ENCODE measurements around the gene STUB1.

Gene STUB1

GRCh38 chr16:670485-671352 lies 9.5 kb upstream of the STUB1 start:
- H3K36me3 ChIP-seq (ENCODE audit: insufficient read depth, low read length) = peaks cover 56% of the 10 kb centered on the region
- no peak for TF ChIP-seq EZH2 (IDR thresholded peaks at IDR 0.05; ENCODE audit: borderline replicate concordance, low read length)
- no peak for TF ChIP-seq CTCF (IDR thresholded peaks at IDR 0.05; ENCODE audit: low read length)
- no peak overlapping the region for H3K9ac ChIP-seq (ENCODE audit: low read length)

GRCh38 chr16:671353-672131 lies 8.7 kb upstream of the STUB1 start:
- no peak overlapping the region for H3K4me2 ChIP-seq (ENCODE audit: low read length)
- no peaks in the 10 kb centered on the region for H3F3A ChIP-seq (ENCODE audit: insufficient read depth, low read length)
- no peaks in the 10 kb centered on the region for H3K9me2 ChIP-seq (ENCODE audit: low read depth, low read length)
- H3K27ac ChIP-seq (ENCODE audit: low read depth, low read length, poor library complexity, severe bottlenecking) = no peak overlapping the region
- no peaks in the 10 kb centered on the region for H3K9me3 ChIP-seq (ENCODE audit: low read length)
- H3K79me2 ChIP-seq (ENCODE audit: insufficient read depth, low read length) = no peaks in the 10 kb centered on the region
- no peak overlapping the region for H3K9ac ChIP-seq (ENCODE audit: low read length)
- peaks cover 16% of the 10 kb centered on the region for H3K4me1 ChIP-seq (ENCODE audit: insufficient read depth, low read length, severe bottlenecking)
- no peak overlapping the region for H2AFZ ChIP-seq (ENCODE audit: low read length)
- TF ChIP-seq CTCF (IDR thresholded peaks at IDR 0.05; ENCODE audit: low read length) (no peak), EZH2 (IDR thresholded peaks at IDR 0.05; ENCODE audit: borderline replicate concordance, low read length) (no peak)
- H4K20me1 ChIP-seq (ENCODE audit: insufficient read depth, low read length) = no peaks in the 10 kb centered on the region
- H3K36me3 ChIP-seq (ENCODE audit: insufficient read depth, low read length) = peaks cover 51% of the 10 kb centered on the region
- H3K4me3 ChIP-seq (ENCODE audit: low read depth, low read length, poor library complexity, severe bottlenecking) = no peak overlapping the region
- H3K27me3 ChIP-seq (ENCODE audit: insufficient read depth, low read length) = no peaks in the 10 kb centered on the region

More at GRCh38 chr16:670485-671352, 9.5 kb upstream of the STUB1 start:
- Histone ChIP-seq H3K9me3 (ENCODE audit: low read length) (no peaks in the 10 kb centered on the region), H3K27me3 (ENCODE audit: insufficient read depth, low read length) (no peaks in the 10 kb centered on the region), H3K4me3 (ENCODE audit: low read depth, low read length, poor library complexity, severe bottlenecking) (no peak overlapping the region), H3K9me2 (ENCODE audit: low read depth, low read length) (no peaks in the 10 kb centered on the region), H3K4me1 (ENCODE audit: insufficient read depth, low read length, severe bottlenecking) (peaks cover 16% of the 10 kb centered on the region), H4K20me1 (ENCODE audit: insufficient read depth, low read length) (no peaks in the 10 kb centered on the region), H3F3A (ENCODE audit: insufficient read depth, low read length) (no peaks in the 10 kb centered on the region), H2AFZ (ENCODE audit: low read length) (no peak overlapping the region), H3K79me2 (ENCODE audit: insufficient read depth, low read length) (no peaks in the 10 kb centered on the region), H3K27ac (ENCODE audit: low read depth, low read length, poor library complexity, severe bottlenecking) (no peak overlapping the region), H3K4me2 (ENCODE audit: low read length) (no peak overlapping the region)

- Histone ChIP-seq H3K27me3 (ENCODE audit: insufficient read depth, low read length) (no peaks in the 10 kb centered on the region), H2AFZ (ENCODE audit: low read length) (no peak overlapping the region), H3K4me3 (ENCODE audit: low read depth, low read length, poor library complexity, severe bottlenecking) (no peak overlapping the region), H3K36me3 (ENCODE audit: insufficient read depth, low read length) (peaks cover 51% of the 10 kb centered on the region), H3K9me3 (ENCODE audit: low read length) (no peaks in the 10 kb centered on the region), H3K4me2 (ENCODE audit: low read length) (no peak overlapping the region), H4K20me1 (ENCODE audit: insufficient read depth, low read length) (no peaks in the 10 kb centered on the region), H3K9me2 (ENCODE audit: low read depth, low read length) (no peaks in the 10 kb centered on the region), H3K9ac (ENCODE audit: low read length) (no peak overlapping the region), H3F3A (ENCODE audit: insufficient read depth, low read length) (no peaks in the 10 kb centered on the region), H3K4me1 (ENCODE audit: insufficient read depth, low read length, severe bottlenecking) (peaks cover 21% of the 10 kb centered on the region), H3K79me2 (ENCODE audit: insufficient read depth, low read length) (no peaks in the 10 kb centered on the region), H3K27ac (ENCODE audit: low read depth, low read length, poor library complexity, severe bottlenecking) (no peak overlapping the region)
- no peak for TF ChIP-seq EZH2 (IDR thresholded peaks at IDR 0.05; ENCODE audit: borderline replicate concordance, low read length)
- no peak for TF ChIP-seq CTCF (IDR thresholded peaks at IDR 0.05; ENCODE audit: low read length)
These were observed 7.8 kb upstream of the STUB1 start for GRCh38 chr16:672371-672770.

Measured in OCI-LY1 (cell line).